DND-41 (cell line): ENCODE measurements around the gene INA.

ENCODE experiments used
- ATAC-seq: fragments of 200-7000 bp; cut with Tn5 transposase; 3 replicates; pipeline ENCODE4 v1.9.1; 2021; ENCODE audit warnings: low read depth; ENCODE audit not compliant: insufficient read depth
- DNase-seq: peaks from one replicate; pipeline ENCODE4 v3.0.0-alpha.2; 2020
- H2AFZ ChIP-seq: 2 replicates; pipeline ENCODE4 v1.6.0; 2012; ENCODE audit warnings: low read depth, low read length
- H3K27ac ChIP-seq: 2 replicates; pipeline ENCODE4 v1.5.1; 2012; ENCODE audit warnings: low read length, inconsistent platforms
- H3K27me3 ChIP-seq: fragments of 200-600 bp; sonication (generic); 2 replicates; pipeline ENCODE4 v1.6.0; 2012; ENCODE audit warnings: low read length, mild to moderate bottlenecking, inconsistent platforms; ENCODE audit not compliant: insufficient read depth, poor library complexity
- H3K36me3 ChIP-seq: 2 replicates; pipeline ENCODE4 v1.5.1; 2012; ENCODE audit warnings: low read length, inconsistent platforms; ENCODE audit not compliant: insufficient read depth
- H3K4me1 ChIP-seq: 2 replicates; pipeline ENCODE4 v1.5.1; 2012; ENCODE audit warnings: mild to moderate bottlenecking, low read length; ENCODE audit not compliant: insufficient read depth
- H3K4me2 ChIP-seq: 2 replicates; pipeline ENCODE4 v1.6.0; 2012; ENCODE audit warnings: mild to moderate bottlenecking, moderate library complexity, low read length, inconsistent platforms; ENCODE audit not compliant: insufficient read depth
- H3K4me3 ChIP-seq, 2 experiments: fragments of 200-600 bp in 1 of 2; shearing (Covaris generic) in 1 of 2; 2 replicates each; pipeline ENCODE4 v1.5.1; 2012 to 2016; ENCODE audit warnings: inconsistent platforms in 2 of 2, low read length in 2 of 2, mild to moderate bottlenecking in 2 of 2, low read depth in 1 of 2, moderate library complexity in 1 of 2
- H3K79me2 ChIP-seq: 2 replicates; pipeline ENCODE4 v1.6.0; 2012; ENCODE audit warnings: low read length, inconsistent platforms; ENCODE audit not compliant: insufficient read depth
- H3K9ac ChIP-seq: 2 replicates; pipeline ENCODE4 v1.6.0; 2012; ENCODE audit warnings: low read depth, mild to moderate bottlenecking, inconsistent platforms, low read length, moderate library complexity
- H3K9me3 ChIP-seq: 2 replicates; pipeline ENCODE4 v1.5.1; 2012; ENCODE audit warnings: low read length, moderate library complexity, mild to moderate bottlenecking, inconsistent platforms; ENCODE audit not compliant: insufficient read depth, severe bottlenecking
- H4K20me1 ChIP-seq: 2 replicates; pipeline ENCODE4 v1.6.0; 2012; ENCODE audit warnings: low read length; ENCODE audit not compliant: insufficient read depth
- CTCF ChIP-seq: IDR thresholded peaks from 2 replicates; pipeline ENCODE4 v1.5.1; 2012; ENCODE audit warnings: borderline replicate concordance, low read length, moderate library complexity, mild to moderate bottlenecking; ENCODE audit not compliant: poor library complexity, severe bottlenecking; ENCODE audit errors: extremely low read depth
- EZH2 ChIP-seq: IDR thresholded peaks from 3 replicates; pipeline ENCODE4 v1.6.1; 2012; ENCODE audit warnings: borderline replicate concordance, low read depth, mild to moderate bottlenecking, moderate library complexity, low read length, inconsistent platforms; ENCODE audit not compliant: severe bottlenecking

The INA gene

GRCh38 chr10:103333934-103334520, 57.1 kb downstream of the INA start:
- Histone ChIP-seq H2AFZ (no peak overlapping the region), H3K9me3 (no peaks in the 10 kb centered on the region), H3K4me3 (no peak overlapping the region), H3K4me2 (no peak overlapping the region), H3K27ac (no peak overlapping the region), H3K4me1 (no peaks in the 10 kb centered on the region), H3K79me2 (no peaks in the 10 kb centered on the region), H3K27me3 (no peaks in the 10 kb centered on the region), H3K36me3 (peaks cover 71% of the 10 kb centered on the region), H3K9ac (no peak overlapping the region), H4K20me1 (no peaks in the 10 kb centered on the region; the same call in 1 of the 2 replicates)
- no peak for TF ChIP-seq EZH2
- peak; percentile 72 for TF ChIP-seq CTCF
- DNase-seq (no peak), ATAC-seq (0 out of 3 replicates have a peak, but pooled peaks have one; percentile 45)

DNA sequence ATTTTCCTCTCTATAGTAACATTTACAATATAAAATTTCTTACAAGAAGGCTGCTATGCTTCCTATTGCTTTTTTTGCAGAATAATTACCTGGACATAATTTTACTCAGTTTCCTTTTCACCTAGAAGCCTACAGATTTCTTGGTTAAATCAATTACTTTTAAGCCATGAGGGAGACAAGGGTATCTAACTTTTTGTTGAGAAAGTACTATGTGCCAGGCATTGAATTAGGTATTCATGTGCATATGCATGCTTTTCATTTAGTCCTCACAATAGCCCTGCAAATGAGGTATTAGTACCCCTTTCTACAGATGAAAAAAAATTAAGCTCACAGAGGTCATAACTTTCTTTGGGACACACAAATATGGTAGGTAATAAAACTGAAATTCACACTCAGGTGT, 57.6 kb downstream of the INA start:
- Histone ChIP-seq H3K36me3 (peaks cover 73% of the 10 kb centered on the region), H4K20me1 (no peaks in the 10 kb centered on the region; the same call in 1 of the 2 replicates), H3K27ac (no peak overlapping the region), H3K9me3 (no peaks in the 10 kb centered on the region), H3K9ac (no peak overlapping the region), H3K79me2 (no peaks in the 10 kb centered on the region), H3K27me3 (no peaks in the 10 kb centered on the region), H3K4me1 (no peaks in the 10 kb centered on the region), H3K4me3 (no peak overlapping the region), H2AFZ (no peak overlapping the region), H3K4me2 (no peak overlapping the region)
- ATAC-seq (no peak), DNase-seq (no peak)
- TF ChIP-seq EZH2 = no peak
- TF ChIP-seq CTCF = no peak

GRCh38 chr10:103336370-103336769, 59.4 kb downstream of the INA start:
- Histone ChIP-seq H3K4me2 (no peak overlapping the region), H3K9ac (no peak overlapping the region), H3K4me3 (no peak overlapping the region), H3K27ac (no peak overlapping the region), H3K36me3 (peaks cover 66% of the 10 kb centered on the region), H3K9me3 (no peaks in the 10 kb centered on the region), H4K20me1 (no peaks in the 10 kb centered on the region; the same call in 1 of the 2 replicates), H3K79me2 (no peaks in the 10 kb centered on the region), H3K27me3 (no peaks in the 10 kb centered on the region), H3K4me1 (no peaks in the 10 kb centered on the region), H2AFZ (no peak overlapping the region)
- ATAC-seq (no peak), DNase-seq (no peak)
- TF ChIP-seq CTCF (no peak), EZH2 (no peak)
